ENCODE results near the gene GAREM1. TPM values are rescaled to one million over a fixed set of nuclear protein-coding genes. Genes with fewer than 3 reads are reported as not detected.

The GAREM1 gene
- total and polyA plus RNA-seq, 2 of the 8 experiments (the other 6 are each of a cell fraction or from before 2014, with no cell fraction given): 3.6 to 9.2 TPM

DNA sequence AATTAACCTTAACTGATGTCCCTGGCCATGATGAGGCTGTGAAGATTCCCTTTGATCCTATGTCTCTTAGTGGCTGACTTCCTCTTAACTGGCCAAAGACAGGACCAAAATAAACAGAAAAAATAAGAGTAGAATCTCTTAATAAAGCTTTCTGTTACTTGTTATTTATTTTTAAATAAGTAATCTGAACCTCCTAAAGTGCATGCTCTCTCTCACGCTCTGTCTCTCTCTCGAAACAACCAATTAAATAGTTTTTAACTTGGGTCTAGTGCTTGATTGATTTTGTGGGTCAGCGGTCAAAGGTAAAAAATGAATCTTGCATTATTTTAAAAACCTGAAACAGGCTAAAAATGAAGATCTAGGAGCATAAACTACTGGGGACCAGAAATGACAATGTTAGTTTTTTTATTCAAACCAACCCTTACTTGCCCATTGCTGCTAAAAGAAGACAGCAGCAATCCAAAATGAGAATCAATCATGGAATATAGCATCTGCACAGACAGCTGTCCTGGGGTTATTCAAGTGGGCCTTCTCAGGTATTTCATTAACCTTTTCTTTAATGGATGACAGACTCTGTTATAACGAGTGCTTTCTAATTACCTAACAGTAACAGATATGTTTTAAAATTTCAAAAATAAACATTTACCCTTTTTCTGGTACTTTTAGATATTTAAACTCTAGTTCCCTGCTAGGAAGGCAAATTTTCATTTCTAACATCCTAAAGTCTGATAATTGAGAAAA is 11.2 kb downstream of the GAREM1 start:
- DNase-seq (ENCODE audit: low read depth in 1 of 2, low spot score in 2 of 2): no peak
- Histone ChIP-seq H3K36me3 (ENCODE audit: control insufficient read depth in 2 of 4, insufficient read depth in 4 of 4, low read length in 3 of 4) (no peaks in the 10 kb centered on the region), H4K8ac (ENCODE audit: extremely low read depth, insufficient read depth, low read length) (no peak overlapping the region), H3K4me1 (replicated peaks in 1 of 4; ENCODE audit: control insufficient read depth in 3 of 4, insufficient read depth in 4 of 4, low read length in 3 of 4) (no peaks in the 10 kb centered on the region), H3K56ac (replicated peaks; ENCODE audit: insufficient read length, low read depth, low read length) (no peak overlapping the region), H4K91ac (replicated peaks; ENCODE audit: insufficient read length, low read length) (no peak overlapping the region), H3K23ac (ENCODE audit: insufficient read length) (no peak overlapping the region), H3K4me2 (ENCODE audit: insufficient read depth in 1 of 2, low read depth in 2 of 2, low read length in 2 of 2) (no peak overlapping the region), H3K4ac (replicated peaks; ENCODE audit: insufficient read length, low read depth, low read length) (no peak overlapping the region), H4K20me1 (replicated peaks in 1 of 2; ENCODE audit: control insufficient read depth in 1 of 2, insufficient read depth in 2 of 2, low read length in 2 of 2) (no peaks in the 10 kb centered on the region), H3K4me3 (ENCODE audit: extremely low read depth in 1 of 4, insufficient read depth in 2 of 4, low read depth in 3 of 4, low read length in 4 of 4) (no peak overlapping the region), H3K9me3 (ENCODE audit: insufficient read depth in 2 of 2, low read depth in 1 of 2, low read length in 1 of 2) (no peaks in the 10 kb centered on the region), H2BK120ac (replicated peaks; ENCODE audit: low read depth, low read length) (no peak overlapping the region), H3K9ac (replicated peaks in 1 of 4; ENCODE audit: extremely low read depth in 1 of 4, low read depth in 3 of 4, low read length in 3 of 4) (no peak overlapping the region; a peak in 1 of 7 replicates), H2AFZ (ENCODE audit: low read length) (no peak overlapping the region), H3K18ac (ENCODE audit: extremely low read depth, low read length) (no peak overlapping the region), H4K5ac (ENCODE audit: insufficient read length, low read depth, low read length) (no peak overlapping the region), H3K79me1 (ENCODE audit: low read depth, low read length) (no peaks in the 10 kb centered on the region; the same call in 1 of the 2 replicates), H2BK12ac (ENCODE audit: low read depth, low read length) (no peak overlapping the region), H3K27me3 (replicated peaks in 1 of 4; ENCODE audit: control insufficient read depth in 3 of 4, extremely low read depth in 1 of 4, insufficient read depth in 3 of 4, low read length in 3 of 4) (no peaks in the 10 kb centered on the region), H2BK20ac (ENCODE audit: low read length) (no peak overlapping the region), H3K27ac (ENCODE audit: low read depth, low read length) (no peak overlapping the region), H3K14ac (ENCODE audit: insufficient read length) (no peak overlapping the region), H2AK5ac (ENCODE audit: low read depth, low read length) (no peak overlapping the region), H3K79me2 (ENCODE audit: control insufficient read depth in 1 of 2, insufficient read depth in 2 of 2, low read length in 2 of 2) (peaks cover 0 to 19% of the 10 kb centered on the region in 2 experiments; a peak in 1 of 4 replicates), H2BK15ac (ENCODE audit: low read length) (no peak overlapping the region), H2BK5ac (ENCODE audit: low read depth, low read length) (no peak overlapping the region), H3K23me2 (ENCODE audit: low read depth, low read length) (no peaks in the 10 kb centered on the region)
- TF ChIP-seq POU5F1 (IDR thresholded peaks at IDR 0.05; ENCODE audit: low read depth, low read length): no peak
- no peak for TF ChIP-seq RAD21 (IDR thresholded peaks at IDR 0.05 in 1 of 2, conservative IDR thresholded peaks at IDR 0.05 in 1 of 2; ENCODE audit: low read depth in 2 of 2, low read length in 2 of 2)
- ChIA-PET POLR2A (ENCODE audit: partially characterized antibody) (no interaction called here), CTCF (ENCODE audit: partially characterized antibody) (interaction anchor here (0.8 to 2.7 kb wide), 3 partner anchors 12 to 93 kb away, joined by 3 to 12 read pairs (median 3); partner anchors contain the start of gene GAREM1)
- no peak for FAIRE-seq
- WGBS, 2 experiments (ENCODE audit: extremely low coverage in 1 of 2, insufficient coverage in 1 of 2, insufficient read length in 1 of 2, insufficient replicate concordance in 2 of 2, low coverage in 1 of 2, low lambda C conversion rate in 2 of 2, missing lambda C conversion rate in 1 of 2): 87% methylated on average over 4 of the region's 4 CpGs; no CpG with 5 or more reads in 1 of the 2 experiments

Measured in H1 (cell line).